H4 (cell line): ENCODE data around the gene SPDEF. TPM values are rescaled to one million over a fixed set of nuclear protein-coding genes. Genes with fewer than 3 reads are reported as not detected.
A peak's percentile ranks its signal among the peaks of the same experiment; 100 is the strongest.

ENCODE experiments used
- DNase-seq: peaks from one replicate; pipeline ENCODE4 v3.0.0-alpha.2; 2015; ENCODE audit warnings: low spot score
- total RNA-seq: library from RNA; depleted of rRNA; stranded (reverse); fragments of >200 nt; shearing (Covaris generic); gene quantifications from 2 replicates; pipeline ENCODE4 v1.2.3, GENCODE V29; 2014

The SPDEF gene
- total RNA-seq, 1 experiment from 2014 or later: not detected

GRCh38 chr6:34544776-34545471 is 11.2 kb downstream of the SPDEF start:
- DNase-seq: no peak

GRCh38 chr6:34544052-34544604 is 12.0 kb downstream of the SPDEF start:
- DNase-seq: no peak

DNA sequence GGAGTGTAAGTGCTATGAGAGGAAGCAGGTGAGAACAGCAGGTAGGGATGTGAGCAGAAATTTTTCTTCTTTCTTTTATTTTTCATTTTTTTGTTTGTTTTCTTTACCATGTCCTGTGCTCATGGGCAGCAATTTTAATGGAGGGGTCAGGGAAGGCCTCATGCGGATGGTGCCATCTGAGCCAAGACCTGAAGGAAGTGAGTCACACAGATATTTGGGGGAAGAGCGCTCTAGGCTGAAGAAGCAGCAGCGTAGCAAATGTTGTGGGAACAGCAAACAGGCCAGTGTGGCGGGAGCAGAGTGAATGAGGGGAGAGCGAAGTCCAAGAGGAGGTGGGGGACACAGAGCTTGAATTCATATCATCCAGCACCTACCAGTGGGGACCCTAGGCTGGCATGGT is 12.7 kb downstream of the SPDEF start:
- DNase-seq: peak; percentile 40

DNA sequence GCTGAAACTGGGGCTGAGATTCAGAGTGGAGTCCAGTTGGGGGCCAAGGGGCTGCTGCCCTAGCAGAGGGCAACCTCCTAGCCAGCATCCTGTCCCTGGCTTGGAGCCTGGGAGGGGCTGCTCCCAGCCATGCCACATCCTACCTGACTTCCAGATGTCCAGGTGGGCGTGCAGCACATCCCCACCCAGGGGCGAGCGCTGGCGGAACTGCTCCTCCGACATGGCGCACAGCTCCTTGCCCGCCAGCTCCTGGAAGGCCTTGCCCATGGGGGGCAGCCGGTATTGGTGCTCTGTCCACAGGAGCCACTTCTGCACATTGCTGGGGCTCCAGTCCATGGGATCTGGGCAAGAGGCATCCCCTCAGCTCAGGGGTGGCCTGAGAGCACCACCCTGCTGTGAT is 15.3 kb downstream of the SPDEF start:
- DNase-seq: no peak

- DNase-seq: no peak
Observed at GRCh38 chr6:34540222-34540621, 15.9 kb downstream of the SPDEF start.

DNA sequence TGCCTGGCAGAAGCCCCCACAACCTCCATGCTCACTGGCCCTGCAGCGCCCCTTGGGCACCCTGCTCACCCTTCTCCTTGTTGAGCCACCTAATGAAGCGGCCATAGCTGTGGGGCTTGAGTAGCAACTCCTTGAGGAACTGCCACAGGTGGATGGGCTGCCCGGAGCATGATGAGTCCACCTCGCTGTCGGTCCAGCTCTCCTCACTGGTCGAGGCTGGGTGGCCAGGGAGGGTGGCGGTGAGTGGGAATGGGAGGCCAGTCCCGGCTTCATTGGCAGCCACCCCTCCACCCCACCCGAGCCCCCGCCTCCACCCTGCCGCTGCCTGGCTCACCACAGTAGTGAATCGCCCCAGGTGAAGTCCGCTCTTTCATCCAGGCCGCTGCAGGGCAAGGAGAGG is 16.9 kb downstream of the SPDEF start:
- DNase-seq: no peak

GRCh38 chr6:34538581-34538980 is 17.5 kb downstream of the SPDEF start:
- DNase-seq: no peak

DNA sequence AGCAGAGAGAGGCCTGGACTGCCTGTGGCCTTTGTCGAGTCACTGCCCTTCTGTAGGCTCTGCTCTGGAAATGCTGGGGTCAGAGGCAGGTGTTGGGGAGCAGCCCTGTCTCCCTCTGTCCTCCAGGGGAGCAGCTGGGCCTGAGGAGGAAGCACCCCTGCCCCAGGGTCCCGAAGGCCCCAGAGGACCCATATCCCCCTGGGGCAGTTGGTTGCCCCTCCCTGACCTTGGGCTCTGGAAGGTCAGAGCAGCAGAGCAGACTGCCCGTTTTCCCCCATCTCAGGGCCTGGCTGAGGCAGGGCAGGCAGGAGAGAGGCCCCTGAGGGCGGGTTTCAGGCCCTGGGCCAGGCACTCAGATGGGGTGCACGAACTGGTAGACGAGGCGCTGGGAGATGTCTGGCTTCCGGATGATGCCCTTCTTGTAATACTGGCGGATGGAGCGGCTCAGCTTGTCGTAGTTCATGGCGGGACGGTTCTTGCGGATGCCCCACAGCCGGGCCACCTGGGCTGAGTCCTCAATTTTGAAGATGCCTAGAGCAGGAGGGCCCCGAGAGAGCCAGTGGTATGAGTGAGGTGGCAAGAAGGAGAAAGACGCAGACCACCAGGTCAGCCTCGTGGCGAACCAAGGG is 18.1 kb downstream of the SPDEF start:
- DNase-seq: no peak

GRCh38 chr6:34536959-34537848 is 18.9 kb downstream of the SPDEF start:
- no peak for DNase-seq

DNA sequence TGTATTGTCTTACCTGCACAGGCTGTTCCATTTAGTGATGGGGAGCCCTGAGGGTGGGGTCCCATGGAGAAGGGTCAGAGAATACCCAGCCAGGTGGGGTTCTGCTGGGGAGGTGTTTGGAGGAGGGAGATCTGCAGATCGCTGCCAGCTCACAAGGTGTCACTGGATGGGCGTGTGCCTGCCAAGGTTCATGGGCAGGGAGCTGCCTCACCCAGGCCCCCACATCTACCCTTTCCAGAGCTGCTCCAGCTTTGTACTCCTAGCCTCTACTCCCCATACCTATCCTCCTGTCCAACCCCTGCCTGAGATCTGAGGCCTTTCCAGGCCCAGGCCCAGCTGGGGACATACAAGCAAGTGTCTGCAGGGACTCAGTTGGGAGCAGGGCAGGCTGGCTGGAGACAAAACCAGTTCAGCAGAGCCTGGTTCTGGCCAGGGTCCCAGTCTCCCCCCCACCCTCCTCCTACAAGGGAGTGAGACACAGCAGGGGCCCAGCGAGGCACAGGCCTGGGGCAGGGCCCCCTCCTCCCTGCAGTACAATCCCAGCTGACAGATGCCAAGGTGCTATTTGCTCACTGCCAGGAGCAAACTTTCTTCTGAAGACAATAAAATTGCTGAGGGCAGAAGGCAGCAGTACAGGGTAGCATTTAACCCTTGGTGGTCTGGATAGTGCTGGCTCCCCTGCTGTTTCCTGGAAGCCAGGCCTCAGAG is 19.7 kb downstream of the SPDEF start:
- DNase-seq: no peak

DNA sequence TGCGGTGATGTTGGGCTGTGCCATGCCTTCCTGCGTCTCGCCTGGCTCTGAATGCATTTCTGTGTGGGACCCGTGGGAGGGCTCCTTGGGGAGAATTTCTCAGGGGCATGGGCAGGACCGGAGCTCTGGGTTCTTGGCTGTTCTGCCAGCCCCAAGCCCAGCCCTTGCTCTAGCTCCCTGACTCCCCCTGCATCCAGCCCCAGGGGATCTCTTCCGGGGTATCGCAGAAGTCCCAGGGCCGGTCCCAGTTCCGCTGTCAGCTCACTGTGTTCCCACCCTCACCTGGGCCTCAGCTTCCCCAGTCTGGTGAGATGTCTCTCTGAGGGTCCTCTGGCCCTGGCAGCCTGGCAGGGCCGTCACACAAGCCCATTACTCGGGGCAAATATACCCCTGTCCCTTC is 20.5 kb downstream of the SPDEF start:
- no peak for DNase-seq

DNA sequence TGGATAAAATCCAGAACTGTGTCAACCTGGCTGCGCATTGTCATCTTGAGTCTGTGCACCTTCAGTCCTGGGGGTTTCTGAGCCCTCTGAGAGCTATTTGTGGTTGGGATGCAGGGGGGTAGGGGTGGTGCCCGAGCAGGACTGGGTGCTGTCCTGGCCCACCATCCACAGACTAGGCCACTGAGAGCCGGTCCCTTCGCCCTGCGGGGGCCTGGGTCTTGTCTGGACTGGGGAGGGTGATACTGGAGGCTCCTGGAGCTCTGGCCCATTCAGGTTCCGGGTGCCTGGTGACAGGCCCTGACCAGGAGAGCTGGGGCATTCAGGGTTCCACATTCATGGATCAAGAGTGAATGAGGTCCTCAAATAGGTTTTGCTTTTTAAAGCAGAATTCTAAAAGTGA is 20.9 kb downstream of the SPDEF start:
- no peak for DNase-seq

DNA sequence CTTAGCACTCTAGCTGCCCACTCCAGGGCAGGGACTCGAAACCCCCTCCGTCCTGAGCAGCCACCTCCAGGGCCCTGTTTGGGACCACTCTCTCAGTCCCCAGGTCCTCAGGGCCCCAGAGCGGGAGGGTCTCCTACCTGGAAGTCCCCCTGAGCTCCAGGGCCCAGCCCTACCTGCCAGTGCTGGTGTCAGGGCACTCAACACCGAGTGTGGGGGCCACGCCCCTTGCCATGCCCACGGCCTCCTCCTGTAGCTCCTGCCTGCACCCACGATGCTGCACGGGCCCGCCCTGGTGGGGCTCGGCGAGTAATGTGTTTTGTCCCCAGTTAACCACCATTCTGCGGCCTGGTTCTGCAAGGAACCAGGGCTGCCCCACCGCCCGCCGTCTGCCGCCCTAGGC is 21.5 kb downstream of the SPDEF start:
- no peak for DNase-seq

- DNase-seq: no peak
Observed at GRCh38 chr6:34534146-34534545, 22.0 kb downstream of the SPDEF start.

DNA sequence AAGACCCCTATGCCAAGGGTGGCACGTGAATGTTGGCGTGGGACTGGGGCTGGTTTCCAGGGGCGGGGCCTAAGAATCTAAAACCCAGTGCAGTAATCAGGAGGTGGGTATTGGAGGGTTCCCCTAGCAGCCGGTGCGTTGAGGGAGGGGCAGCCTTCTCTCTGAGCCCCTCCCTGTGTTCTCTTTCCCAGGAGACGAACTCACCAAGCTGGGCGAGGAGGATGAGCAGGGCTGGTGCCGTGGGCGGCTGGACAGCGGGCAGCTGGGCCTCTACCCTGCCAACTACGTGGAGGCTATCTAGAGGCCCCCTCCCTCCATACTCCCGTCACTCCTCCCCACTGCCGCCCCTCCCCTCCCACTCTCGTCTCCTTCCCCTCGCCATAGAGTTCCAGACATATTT is 23.9 kb downstream of the SPDEF start:
- no peak for DNase-seq

GRCh38 chr6:34531580-34532201 is 24.4 kb downstream of the SPDEF start:
- DNase-seq: no peak

DNA sequence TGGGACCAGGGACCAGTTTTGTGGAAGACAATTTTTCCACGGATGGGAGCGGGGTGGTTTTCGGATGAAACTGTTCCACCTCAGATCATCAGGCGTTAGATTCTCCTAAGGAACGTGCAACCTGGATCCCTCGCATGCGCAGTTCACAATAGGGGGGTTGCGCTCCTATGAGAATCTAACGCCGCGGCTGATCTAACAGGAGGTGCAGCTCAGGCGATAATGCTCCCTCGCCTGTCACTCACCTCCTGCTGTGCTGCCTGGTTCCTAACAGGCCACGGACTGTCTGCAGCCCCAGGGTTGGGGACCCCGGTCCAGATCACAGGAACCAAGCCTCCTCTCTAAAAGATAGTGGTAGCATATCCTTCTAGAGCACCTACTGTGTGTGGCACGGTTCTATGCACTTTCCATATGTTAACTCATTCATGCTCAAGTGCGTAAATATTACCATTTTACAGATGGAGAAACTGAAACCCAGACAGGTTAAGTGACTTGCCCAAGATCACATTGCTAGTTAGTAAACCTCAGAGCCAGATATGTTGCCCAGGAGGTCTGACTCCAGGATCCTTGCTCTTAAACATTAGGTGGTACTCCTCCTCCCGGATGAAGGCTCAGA is 25.3 kb downstream of the SPDEF start:
- DNase-seq: no peak

DNA sequence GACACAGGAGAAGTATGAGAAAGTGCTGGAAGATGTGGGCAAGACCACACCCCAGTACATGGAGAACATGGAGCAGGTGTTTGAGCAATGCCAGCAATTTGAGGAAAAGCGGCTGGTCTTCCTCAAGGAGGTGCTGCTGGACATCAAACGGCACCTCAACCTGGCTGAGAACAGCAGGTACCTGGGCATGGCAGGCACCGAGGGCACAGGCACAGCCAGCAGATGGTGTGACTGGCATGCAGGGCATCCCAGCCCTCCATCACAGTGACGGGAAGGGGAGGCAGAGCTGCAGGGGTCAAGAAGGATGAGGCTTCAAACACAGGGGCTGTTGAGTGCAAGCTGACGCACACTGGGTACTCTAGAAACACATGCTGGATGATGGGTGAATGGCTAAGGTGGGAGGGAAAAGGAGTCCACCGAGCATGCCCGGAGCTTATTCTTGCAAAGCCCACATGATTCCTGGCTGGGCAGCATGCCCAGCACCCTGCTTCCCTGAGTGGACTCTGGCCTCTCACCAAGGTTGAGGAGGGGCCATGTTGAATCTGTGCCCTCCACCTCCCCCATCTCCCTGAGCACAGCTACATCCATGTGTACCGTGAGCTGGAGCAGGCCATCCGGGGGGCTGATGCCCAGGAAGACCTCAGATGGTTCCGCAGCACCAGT is 26.3 kb downstream of the SPDEF start:
- no peak for DNase-seq

- DNase-seq: no peak
Observed at GRCh38 chr6:34528996-34529664, 27.0 kb downstream of the SPDEF start.
